C4-2B (cell line): ENCODE data around the gene TNFRSF19.

ENCODE experiments used
- H3K27ac ChIP-seq: fragments of 450-650 bp; 2 replicates; pipeline ENCODE4 v1.5.1; 2017
- ZFX ChIP-seq: fragments of 450-650 bp; IDR thresholded peaks from 2 replicates; pipeline ENCODE4 v1.6.1; 2017
- TF ChIP-seq, protein P1 (sequence below): fragments of 450-650 bp; conservative IDR thresholded peaks from 2 replicates; pipeline ENCODE4 v1.5.1; 2017; ENCODE audit warnings: mild to moderate bottlenecking

TNFRSF19 gene

DNA sequence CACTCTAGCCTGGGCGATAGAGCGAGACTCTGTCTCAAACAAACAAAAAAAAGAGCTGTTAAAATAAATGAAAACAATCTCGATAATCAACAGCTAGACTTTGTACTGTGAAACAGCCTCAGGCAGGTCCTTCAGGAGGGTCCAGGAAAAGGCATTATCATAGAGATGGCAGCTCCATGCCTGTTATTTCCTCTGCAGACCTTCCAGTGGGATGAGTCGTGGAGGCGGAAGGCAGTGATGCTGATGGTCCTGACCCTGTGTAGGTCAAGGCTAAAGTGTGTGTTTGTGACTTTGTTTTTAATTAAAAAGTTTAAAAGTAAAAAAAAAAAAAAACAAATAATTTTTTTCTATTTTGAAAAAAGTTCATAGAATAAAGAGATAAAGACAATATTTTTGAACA, 117.4 kb downstream of the TNFRSF19 start:
- H3K27ac ChIP-seq = no peak overlapping the region
- TF ChIP-seq, protein P1, sequence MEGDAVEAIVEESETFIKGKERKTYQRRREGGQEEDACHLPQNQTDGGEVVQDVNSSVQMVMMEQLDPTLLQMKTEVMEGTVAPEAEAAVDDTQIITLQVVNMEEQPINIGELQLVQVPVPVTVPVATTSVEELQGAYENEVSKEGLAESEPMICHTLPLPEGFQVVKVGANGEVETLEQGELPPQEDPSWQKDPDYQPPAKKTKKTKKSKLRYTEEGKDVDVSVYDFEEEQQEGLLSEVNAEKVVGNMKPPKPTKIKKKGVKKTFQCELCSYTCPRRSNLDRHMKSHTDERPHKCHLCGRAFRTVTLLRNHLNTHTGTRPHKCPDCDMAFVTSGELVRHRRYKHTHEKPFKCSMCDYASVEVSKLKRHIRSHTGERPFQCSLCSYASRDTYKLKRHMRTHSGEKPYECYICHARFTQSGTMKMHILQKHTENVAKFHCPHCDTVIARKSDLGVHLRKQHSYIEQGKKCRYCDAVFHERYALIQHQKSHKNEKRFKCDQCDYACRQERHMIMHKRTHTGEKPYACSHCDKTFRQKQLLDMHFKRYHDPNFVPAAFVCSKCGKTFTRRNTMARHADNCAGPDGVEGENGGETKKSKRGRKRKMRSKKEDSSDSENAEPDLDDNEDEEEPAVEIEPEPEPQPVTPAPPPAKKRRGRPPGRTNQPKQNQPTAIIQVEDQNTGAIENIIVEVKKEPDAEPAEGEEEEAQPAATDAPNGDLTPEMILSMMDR = no peak
- no peak for TF ChIP-seq ZFX

DNA sequence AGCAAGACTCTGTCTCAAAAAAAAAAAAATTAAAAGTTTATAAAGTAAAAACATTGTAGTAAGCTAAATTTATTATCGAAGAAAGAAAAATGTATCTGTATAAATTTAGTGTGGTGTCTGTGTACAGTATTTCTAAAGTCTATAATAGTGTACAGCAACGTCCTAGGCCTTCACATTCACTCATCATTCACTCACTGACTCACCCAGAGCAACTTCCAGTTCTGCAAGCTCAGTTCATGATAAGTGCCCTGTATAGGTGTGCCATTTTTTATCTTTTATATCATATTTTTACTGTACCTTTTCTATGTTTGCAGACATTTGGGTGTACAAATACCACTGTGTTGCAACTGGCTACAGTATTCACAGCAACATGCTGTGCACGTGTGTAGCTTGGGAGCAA, 118.1 kb downstream of the TNFRSF19 start:
- TF ChIP-seq ZFX = no peak
- TF ChIP-seq, protein P1 = no peak

DNA sequence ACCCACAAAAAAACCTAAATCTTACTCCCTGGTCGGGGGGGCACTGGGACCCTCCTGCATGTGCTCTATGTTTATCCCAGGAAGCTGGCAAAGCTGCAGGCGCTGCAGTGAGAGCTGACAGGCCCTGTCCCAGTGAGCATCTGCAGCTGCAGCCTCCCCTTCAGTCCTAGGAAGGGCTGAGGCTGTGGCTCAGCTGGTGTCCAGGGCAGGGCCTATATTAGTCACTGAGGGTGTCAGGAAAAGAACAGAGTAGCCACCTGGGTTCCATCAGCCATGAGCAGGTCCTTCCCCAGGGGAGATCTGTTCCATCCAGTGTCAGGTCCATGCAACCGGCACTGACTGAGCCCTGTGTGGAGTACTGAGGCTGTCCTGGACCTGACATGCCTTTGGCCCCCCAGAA, 120.5 kb downstream of the TNFRSF19 start:
- TF ChIP-seq ZFX = no peak
- TF ChIP-seq, protein P1 = no peak
- no peak overlapping the region for H3K27ac ChIP-seq

More for the DNA sequence above, 118.1 kb downstream of the TNFRSF19 start:
- H3K27ac ChIP-seq = no peak overlapping the region

DNA sequence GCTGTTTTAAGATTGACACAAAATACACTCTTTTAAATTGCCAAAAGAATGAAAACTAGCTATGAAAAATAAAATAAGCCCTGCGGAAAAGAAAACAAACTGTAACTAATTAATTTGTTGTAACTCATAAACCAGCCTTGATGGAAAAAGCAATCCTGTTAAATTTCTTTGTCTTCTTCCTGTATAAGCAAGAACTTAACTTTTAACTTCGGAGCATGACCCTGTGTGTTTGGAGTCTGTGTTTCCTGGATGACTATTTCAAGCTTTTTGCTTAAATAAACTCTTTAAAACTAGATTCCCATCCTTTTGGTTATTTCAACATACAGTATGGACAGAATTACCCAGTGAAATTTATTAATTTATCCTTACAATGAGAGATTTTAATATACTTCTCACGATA, 122.6 kb downstream of the TNFRSF19 start:
- TF ChIP-seq ZFX = no peak
- TF ChIP-seq, protein P1 = no peak
- H3K27ac ChIP-seq = no peak overlapping the region

DNA sequence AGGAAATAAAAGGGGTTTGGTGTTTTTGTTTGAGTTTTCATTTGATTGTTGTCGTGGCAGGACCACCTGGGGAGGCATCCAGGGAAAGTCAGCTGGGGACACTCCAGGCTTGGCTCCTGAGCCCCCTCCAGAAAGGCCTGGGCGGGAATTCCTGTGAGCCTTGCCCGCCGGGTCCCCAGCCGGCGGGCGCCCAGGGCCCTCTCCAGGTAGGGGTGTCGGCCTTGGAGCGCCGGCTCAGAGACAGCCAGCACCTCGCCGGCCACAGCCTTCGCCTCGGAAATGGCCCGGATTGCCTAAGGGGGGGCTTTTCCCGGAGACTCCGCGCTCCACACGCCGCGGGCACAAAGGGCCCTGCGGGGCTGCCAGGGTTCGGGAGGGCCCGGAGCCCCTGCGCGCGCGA, 125.0 kb downstream of the TNFRSF19 start:
- H3K27ac ChIP-seq = no peak overlapping the region
- TF ChIP-seq, protein P1 = no peak
- no peak for TF ChIP-seq ZFX

DNA sequence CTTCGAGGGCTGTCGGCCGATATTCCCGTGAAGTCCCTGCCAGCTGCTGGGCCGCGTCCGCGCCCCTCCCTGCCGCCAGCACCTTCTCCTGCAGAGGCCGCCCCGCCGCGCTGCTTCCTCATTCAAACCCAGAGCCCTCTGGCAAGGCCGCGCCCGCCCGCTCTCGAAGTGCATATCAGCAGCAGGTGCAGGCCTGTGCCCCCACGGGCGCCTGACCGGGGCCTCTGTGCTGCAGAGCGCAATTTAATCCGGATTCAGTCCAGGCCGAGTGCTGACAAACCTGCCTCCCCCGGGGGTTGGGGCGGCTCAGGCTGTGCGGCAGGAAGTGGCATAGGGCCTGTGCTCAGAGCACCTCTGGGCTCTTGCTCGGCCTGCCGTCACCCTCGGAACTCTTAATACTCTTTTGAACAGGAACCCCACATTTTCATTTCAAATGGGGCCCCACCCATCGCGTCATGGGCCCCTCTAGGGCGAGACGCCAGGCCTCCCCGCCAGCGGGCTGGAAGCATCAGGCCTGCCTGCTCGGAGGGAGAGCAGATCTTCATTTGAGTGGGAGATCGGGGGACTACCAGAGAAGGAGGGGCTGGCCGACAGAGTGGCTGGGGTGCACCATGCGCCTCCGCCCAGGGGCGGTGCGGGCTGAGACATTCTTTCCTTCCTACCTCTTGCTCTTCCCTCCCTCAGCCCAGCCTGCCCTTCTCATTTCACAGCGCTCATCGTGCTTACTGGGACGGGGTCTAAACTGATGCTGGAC, 125.7 kb downstream of the TNFRSF19 start:
- TF ChIP-seq ZFX = no peak; the same call in 1 of the 2 replicates
- TF ChIP-seq, protein P1 = no peak

DNA sequence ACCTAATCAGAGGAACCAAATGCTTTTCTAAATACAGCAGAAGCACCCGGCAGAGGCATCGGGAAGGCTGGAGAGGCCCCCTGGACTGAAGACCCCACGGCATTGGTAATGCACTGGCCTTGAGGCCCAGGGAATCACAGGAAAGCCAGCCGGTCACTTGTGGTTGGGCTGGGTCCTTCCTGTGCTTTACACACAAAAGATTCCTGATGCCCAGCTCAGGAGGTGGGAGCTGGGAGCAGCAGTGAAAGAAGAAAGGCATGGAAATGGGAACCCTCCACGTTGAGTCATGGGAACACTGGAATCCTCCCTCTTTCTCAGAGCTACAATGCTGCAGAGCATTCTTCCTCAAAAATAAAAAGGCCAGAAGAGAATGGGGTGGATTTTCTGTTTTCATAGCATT, 126.4 kb downstream of the TNFRSF19 start:
- no peak overlapping the region for H3K27ac ChIP-seq
- TF ChIP-seq ZFX = no peak
- TF ChIP-seq, protein P1 = no peak

More for the DNA sequence above, 125.7 kb downstream of the TNFRSF19 start:
- H3K27ac ChIP-seq = no peak overlapping the region
